Stimulated activated CD4-positive, alpha-beta T cell treated with anti-CD3 and anti-CD28 coated beads, Interleukin-4, amount 100 ng/mL, for 24 hours (primary cell): ENCODE data around the gene REEP1.

ENCODE experiments used
- DNase-seq: peaks from one replicate; pipeline ENCODE4 v3.0.0-alpha.2; 2020

The REEP1 gene

DNA sequence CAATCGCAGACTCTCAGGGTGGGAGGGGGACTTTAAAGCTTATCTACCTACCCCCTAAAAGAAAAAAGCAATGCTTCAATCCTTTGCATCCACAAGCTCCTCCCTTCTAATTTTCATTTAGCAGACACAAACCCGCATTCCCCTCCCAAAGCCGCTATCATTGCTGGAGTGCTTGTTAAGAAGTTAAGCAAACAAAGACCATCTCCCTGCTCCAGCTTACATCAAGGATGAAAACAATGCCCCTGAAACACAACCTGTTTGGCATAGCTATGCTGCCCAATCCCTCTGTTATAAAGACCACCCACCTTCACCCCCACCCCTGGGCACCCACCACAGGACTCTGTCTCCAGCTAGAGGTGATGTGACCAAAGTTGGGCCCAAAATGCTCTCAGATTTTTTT, 33.0 kb downstream of the REEP1 start:
- no peak for DNase-seq

DNA sequence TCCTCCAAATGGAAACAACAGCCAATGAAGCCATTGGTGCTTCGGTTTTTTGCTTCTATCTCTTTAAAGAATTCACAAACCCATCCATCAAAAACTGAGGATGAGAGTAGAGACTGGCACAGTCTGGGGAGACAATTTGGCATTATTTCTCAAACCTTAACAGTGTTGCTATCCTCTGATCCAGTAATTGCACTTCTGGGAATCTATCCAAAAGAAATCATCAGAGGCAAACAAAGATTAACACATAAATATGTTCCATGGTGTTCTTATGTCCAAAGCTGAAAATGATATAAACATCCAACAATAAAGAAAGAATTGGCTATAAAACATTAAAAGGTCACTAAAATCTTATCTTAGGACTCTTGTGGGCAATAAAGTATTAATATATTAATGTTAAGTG, 35.1 kb downstream of the REEP1 start:
- no peak for DNase-seq

DNA sequence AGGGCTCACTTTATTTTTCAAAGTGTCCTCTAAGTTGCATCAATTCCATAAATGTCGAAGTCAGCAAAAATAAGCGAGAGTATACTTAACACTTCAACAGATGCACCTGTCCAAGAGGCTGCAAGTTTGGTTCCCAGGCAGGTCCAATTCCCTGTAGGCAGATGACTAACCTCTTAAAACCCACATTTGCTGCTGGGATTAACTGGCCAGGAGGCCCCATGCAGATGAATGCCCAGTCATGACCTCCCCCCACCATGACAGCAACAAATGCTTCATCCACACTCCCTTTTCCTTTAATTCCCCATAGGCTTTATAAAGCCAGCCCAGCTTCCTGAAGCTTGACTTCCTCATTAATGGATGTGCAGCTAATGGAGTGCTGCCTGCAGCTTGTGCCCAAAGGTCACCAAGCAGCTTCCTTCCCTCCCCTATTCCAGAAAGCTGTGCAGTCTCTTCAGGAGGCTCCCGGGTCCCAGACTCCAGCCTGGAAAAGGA, 35.7 kb downstream of the REEP1 start:
- DNase-seq: no peak

DNA sequence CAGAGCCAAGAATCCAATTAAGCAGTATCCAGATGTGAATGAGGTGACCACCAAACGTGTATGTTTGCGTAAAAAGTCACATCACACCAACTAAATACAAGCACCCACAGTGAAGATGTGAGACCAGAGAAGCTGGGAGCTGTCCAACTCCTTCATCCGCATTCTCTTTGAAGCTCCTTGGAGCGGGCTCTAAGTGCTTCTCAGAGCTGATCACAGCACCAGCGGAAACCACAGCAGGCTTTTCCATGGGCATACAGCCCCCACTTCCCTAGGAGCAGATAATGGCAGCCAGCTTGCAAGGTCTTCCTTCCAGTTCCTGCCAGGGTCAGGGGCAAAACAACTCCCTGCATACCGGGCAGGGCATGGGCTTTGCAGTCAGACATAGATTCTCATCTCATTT, 36.4 kb downstream of the REEP1 start:
- no peak for DNase-seq

- DNase-seq: no peak
Measured at GRCh38 chr2:86300496-86300895, 36.9 kb downstream of the REEP1 start.

DNA sequence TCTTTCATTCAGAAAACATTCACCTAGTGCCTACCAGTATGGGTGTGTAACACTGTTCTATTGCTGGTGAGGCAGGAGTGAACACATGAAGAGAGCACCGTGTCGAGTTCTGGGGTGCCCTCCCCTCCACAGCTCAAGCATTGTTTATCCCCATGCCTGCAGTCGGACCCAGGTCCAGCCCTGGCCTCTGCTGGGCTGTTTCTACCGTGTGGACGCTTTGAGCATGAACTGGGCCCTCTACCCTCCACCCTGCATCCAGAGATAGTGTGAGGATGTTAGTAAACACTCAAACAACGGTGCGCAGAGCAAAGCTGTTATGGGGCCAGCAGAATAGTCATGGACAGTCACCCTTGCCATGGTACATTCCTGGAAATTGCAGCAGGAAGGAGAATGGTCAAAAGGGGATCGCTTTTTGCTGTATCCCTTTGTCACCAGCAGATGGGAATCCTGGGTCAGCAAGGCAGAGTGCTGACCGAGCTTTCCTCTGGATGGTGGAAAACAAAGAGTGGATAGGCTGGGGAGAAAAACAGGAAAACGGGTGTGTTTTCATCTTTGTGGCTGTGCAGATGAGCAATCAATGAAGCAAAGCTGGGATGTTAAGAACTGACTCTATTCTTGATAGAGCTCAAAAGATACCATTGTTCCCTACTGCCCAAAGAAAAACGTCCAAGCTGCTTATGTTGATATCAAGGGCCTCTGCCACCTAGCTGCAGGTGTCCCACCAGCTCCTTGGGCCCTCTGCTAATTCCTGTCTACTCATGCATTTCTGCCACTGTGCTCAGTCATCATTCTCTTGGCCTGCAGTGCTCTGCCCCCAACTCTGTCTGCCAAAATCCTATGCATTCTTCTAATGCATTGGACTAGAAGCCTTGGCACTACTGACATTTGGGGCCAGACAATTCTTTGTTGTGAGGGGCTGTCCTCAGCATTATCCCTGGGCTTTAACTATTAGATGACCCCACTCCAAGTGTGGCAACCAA, 38.7 kb downstream of the REEP1 start:
- no peak for DNase-seq

GRCh38 chr2:86297382-86298147, 39.9 kb downstream of the REEP1 start:
- no peak for DNase-seq

DNA sequence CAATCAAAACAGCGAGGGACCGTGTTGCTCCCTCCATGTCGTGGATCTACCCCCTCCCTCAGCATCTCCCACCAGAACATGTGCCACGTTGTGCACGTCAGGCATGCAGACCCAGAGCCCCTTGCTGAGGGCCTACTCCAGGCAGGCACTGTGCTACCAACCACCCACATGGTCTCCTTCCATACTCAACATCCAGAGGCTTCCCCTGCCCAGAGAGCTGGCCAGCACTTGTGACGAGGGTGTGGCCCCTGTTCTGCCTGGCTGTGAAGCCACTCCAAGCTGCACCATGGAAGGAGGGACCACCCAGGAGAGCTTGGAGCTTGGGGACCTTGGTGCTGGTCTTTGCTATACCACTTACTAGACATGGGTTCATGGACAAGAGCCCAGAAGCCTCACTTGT, 40.5 kb downstream of the REEP1 start:
- DNase-seq: no peak

DNA sequence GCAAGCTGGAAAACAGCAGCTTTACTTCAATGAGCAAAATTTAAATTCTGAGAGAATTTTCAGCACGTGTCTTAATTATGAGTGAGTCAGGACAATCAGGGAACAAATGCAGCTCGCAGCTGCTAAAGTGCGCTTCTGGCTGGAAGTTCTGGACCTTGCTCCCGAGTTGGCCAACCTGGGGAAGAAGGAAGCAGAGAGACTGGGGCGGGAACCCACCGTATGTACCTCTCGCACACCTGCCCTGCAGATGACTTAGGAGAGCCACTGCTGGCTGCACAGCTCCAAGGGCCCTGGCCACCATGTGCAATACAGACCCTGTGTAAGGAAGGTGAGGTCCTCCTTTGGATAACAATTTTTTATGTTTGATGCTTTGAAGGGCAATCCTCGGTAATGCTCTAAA, 42.4 kb downstream of the REEP1 start:
- no peak for DNase-seq

GRCh38 chr2:86293612-86294011, 43.8 kb downstream of the REEP1 start:
- DNase-seq: no peak

DNA sequence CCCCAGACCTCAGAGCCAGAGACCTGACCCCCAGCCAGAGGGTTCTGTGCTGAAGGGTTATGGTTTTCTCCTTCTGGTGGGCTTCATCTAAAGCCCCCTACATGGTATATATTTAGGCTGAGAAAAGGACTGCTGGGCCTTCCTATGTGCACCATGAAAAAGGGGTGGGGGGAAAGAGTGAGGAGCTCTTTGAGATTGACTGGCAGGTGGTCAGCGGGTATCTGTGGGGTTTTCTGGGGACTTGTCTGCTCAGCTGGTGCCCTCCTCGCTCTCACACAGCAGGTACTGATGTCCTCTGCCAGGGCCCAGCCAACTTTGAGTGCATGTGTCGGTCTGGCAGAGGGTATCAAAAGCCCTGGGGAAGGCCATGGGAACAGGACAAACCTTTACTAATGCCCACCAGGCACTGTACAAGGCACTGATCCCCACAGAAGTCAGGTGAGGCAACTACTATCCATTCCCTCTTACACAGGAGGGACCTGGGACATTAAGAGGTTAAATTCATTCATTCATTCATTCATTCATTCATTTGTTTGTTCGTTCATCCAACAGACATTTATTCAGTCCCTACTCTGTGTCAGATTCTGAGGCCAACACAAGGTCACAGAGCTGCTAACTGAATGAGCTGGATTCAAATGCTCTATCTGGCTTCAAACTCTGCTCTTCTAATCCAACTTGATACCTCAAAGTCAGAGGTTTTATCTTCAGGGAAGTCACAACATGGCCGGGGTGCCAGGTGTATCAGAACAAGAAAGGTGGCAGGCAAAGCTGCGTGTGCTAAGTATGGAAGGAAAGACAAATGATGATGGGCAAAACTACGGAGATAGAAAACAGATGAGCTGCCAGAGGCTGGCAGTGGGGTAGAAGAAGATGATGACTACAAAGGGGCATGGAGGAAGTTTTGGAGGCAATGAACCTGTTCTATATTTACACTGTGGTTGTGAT, 44.6 kb downstream of the REEP1 start:
- no peak for DNase-seq

DNA sequence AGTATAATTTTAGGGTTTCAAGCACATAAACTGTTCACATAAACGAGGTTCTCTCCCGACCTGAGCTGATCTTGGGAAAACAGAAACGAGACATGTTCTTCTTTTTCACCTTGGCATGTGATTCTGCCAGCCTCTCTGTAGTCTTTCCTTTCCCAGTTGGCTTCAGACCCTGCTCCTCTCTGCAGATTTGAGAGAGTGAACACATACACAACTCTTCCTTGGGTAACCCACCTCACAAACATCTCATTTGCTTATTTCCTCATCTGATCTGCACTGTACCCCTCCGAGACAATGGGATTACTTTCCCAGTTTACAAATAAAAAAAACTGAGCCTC, 46.1 kb downstream of the REEP1 start:
- DNase-seq: no peak

DNA sequence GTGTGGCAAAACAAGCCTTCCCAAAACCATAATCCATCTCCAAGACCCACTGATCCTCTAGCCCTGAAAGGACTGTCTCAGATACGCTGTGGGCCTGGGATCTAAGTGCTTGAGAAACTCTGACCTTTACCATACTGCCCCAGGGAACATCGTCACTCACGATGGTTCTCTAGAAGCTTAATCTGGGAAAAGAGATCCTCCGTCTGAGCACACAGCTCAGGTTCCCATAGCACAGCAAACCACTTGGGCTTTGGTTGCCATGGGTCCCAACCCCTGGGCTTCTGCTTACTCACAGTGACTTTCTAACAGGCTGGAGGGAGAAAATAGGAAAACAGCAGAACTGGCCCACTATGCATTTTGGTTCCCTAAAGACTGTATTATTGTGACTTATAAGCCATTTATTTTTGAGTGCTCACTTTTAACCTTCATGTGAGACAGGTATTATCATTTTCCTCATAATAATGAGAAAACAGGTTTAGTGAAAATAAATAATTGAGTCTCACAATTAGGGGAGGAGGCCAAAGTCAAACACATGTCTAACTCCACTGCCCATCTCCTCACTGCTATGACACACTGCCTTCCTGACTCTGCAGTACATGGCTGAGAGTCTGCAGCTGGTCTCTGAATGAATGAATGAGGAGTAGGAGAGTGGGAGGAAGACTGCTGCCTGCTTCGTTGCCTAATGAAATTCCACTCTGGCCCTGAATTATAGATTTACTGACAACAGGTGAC, 46.7 kb downstream of the REEP1 start:
- DNase-seq: no peak

GRCh38 chr2:86286516-86286915, 50.9 kb downstream of the REEP1 start:
- DNase-seq: no peak

DNA sequence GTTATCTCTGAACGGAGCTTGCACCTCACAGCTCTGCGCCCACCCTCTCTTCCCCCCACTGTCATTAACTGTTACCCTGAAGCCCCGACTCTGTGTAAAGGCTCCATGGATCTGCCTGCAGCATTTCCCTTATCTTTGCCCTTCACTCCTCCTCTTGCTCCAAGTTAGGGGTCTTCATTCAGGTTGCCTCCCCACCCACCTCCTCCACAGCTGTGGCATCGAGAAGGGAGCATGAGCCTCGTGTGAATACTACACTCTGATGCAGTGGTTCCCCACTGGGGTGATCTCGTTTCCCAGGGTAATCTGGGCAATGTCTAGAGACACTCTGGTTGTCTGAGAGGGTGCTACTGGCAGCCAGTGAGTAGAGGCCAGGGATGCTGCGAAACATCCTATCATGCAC, 51.4 kb downstream of the REEP1 start:
- DNase-seq: no peak

DNA sequence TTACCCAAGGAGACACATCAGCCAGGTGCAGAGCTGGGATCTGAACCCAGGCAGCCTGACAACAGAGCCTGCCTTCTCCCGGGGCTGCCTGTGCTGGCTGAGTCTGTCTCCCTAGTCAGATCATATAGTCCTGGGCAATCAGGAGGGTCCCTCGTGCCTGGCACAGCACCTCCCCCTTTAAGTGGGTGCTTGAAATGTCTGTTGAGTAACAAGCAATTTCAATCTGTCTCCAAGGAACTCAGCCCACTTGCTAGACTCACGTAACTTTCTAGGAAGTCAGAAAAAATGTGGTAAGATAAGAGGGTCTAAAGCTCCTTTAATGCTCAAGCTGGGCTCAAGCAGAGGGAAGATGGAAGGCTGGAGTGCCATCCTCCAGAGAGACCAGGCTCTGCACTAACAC, 51.9 kb downstream of the REEP1 start:
- DNase-seq: no peak

DNA sequence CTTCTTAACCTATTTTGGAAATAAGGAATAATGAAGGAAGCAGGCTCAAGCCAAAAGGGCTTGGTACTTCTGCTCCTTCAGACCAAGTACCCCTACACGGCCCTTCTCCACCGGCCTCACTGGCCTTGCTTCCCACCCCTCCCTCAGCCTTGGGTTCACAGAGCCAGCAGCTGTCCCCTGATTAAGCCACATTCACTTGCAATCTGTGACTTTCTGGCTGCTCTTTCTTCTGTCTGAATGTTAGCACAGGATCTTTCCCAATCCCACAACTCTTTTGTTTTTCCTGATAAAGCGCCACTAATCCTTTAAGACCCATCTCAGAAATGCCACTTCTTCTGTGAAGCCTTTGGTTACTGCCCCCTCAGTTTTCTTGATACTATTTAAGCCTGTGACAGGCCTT, 52.4 kb downstream of the REEP1 start:
- no peak for DNase-seq

GRCh38 chr2:86284401-86284841, 53.0 kb downstream of the REEP1 start:
- DNase-seq: no peak

DNA sequence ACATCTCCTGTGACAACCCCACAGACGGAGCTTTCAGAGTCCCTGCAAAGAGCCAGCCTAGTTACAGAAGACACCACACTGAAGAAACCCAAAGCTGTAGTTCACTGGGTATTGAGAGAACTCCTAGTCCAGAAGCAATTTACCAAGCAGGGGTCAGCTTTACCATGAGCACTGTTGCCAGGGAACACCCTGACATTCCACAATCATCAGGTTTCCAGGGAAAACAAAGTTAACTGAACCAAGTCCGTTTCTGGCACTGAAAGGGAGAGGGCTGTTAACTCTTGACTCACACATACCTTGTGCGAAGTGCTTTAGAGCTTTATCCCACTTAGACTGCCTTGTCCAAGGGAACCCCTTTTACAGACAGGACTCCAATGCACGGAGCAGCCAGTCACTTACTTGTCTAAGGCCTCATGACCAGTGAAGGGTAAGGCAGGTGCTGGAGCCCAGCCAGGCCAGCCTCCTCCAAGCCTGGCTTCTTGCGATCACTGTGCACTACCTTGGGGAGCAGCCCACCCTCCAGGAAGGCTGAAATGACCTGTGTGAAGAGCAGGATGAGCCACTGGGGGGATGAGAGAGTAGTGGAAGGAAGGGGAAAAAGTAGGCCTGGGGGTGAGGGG, 53.9 kb downstream of the REEP1 start:
- no peak for DNase-seq

- no peak for DNase-seq
Measured at GRCh38 chr2:86281066-86281700, 56.2 kb downstream of the REEP1 start.

- DNase-seq: no peak
Measured at GRCh38 chr2:86280191-86280667, 57.2 kb downstream of the REEP1 start.
